HTERT RPE-1 (cell line): ENCODE data around the gene POMT2.
"Not testable (repeated sequence)": the region's sequence is repeated elsewhere in the genome, so short reads cannot be mapped to it uniquely, and the experiment has no call there.

Source experiments
- in situ Hi-C: fragments of 300-500 bp; cut with MboI; formaldehyde crosslinking; loops from 4 replicates; pipeline ENCODE4 v1.14.3; 2020; ENCODE audit warnings: low sequenced_read_pairs

Gene POMT2

GRCh38 chr14:77325746-77326094 is 5.0 kb upstream of the POMT2 start:
- in situ Hi-C loops: no loop called here

- in situ Hi-C loops: no loop called here
Measured at GRCh38 chr14:77324816-77325745, 4.4 kb upstream of the POMT2 start.

- in situ Hi-C loops: no loop called here
Measured at GRCh38 chr14:77324289-77324688, 3.6 kb upstream of the POMT2 start.

GRCh38 chr14:77323571-77323970 is 2.9 kb upstream of the POMT2 start:
- in situ Hi-C loops: no loop called here

- in situ Hi-C loops: no loop called here
Measured at GRCh38 chr14:77322951-77323350, 2.3 kb upstream of the POMT2 start.

- in situ Hi-C loops: no loop called here
Measured at GRCh38 chr14:77322250-77322902, 1.7 kb upstream of the POMT2 start.

GRCh38 chr14:77319422-77319821 is 1.3 kb downstream of the POMT2 start:
- in situ Hi-C loops: no loop called here

- in situ Hi-C loops: not testable (repeated sequence)
Measured at GRCh38 chr14:77318756-77319155, 1.9 kb downstream of the POMT2 start.

GRCh38 chr14:77318006-77318553 is 2.6 kb downstream of the POMT2 start:
- in situ Hi-C loops: no loop called here

GRCh38 chr14:77316872-77317301 is 3.8 kb downstream of the POMT2 start:
- in situ Hi-C loops: no loop called here

- in situ Hi-C loops: no loop called here
Measured at GRCh38 chr14:77316195-77316505, 4.5 kb downstream of the POMT2 start.

GRCh38 chr14:77314539-77315457 is 5.9 kb downstream of the POMT2 start:
- in situ Hi-C loops: no loop called here

GRCh38 chr14:77314043-77314442 is 6.6 kb downstream of the POMT2 start:
- in situ Hi-C loops: no loop called here

- in situ Hi-C loops: no loop called here
Measured at GRCh38 chr14:77313371-77313770, 7.3 kb downstream of the POMT2 start.

GRCh38 chr14:77311217-77311616 is 9.5 kb downstream of the POMT2 start:
- in situ Hi-C loops: no loop called here

- in situ Hi-C loops: no loop called here
Measured at GRCh38 chr14:77310026-77310425, 10.7 kb downstream of the POMT2 start.

GRCh38 chr14:77309131-77309530 is 11.6 kb downstream of the POMT2 start:
- in situ Hi-C loops: no loop called here

GRCh38 chr14:77306851-77307496 is 13.7 kb downstream of the POMT2 start:
- in situ Hi-C loops: no loop called here

- in situ Hi-C loops: no loop called here
Measured at GRCh38 chr14:77306416-77306815, 14.3 kb downstream of the POMT2 start.

GRCh38 chr14:77305696-77306095 is 15.0 kb downstream of the POMT2 start:
- in situ Hi-C loops: no loop called here
